ENCODE results near the gene ISLR2.
A peak's percentile ranks its signal among the peaks of the same experiment; 100 is the strongest.
"Not testable (repeated sequence)": the region's sequence is repeated elsewhere in the genome, so short reads cannot be mapped to it uniquely, and the experiment has no call there.

ISLR2 gene

GRCh38 chr15:74130155-74130848 lies at the start of gene ISLR2:
TSS of gene ISLR2 (plus strand) at chr15:74130586. CDS start at chr15:74132755, 2,169 bp downstream.
- DNase-seq, result no peak

GRCh38 chr15:74082450-74082849 lies 47.9 kb upstream of the ISLR2 start, which contains the start of gene GOLGA6A:
TSS of gene GOLGA6A (minus strand) at chr15:74082550. CDS start at chr15:74082509, 41 bp downstream.
- DNase-seq, result not testable (repeated sequence)

- DNase-seq, result not testable (repeated sequence)
Observed at GRCh38 chr15:74094567-74094966, 35.8 kb upstream of the ISLR2 start.

- not testable (repeated sequence) for DNase-seq
Observed at GRCh38 chr15:74095610-74096009, 34.8 kb upstream of the ISLR2 start.

- DNase-seq, result not testable (repeated sequence)
Observed at GRCh38 chr15:74096753-74097474, 33.5 kb upstream of the ISLR2 start.

GRCh38 chr15:74099963-74100733 lies 30.2 kb upstream of the ISLR2 start:
- peak; percentile 67 for DNase-seq

- no peak for DNase-seq
Observed at GRCh38 chr15:74108111-74108510, 22.3 kb upstream of the ISLR2 start.

GRCh38 chr15:74108611-74109010 lies 21.8 kb upstream of the ISLR2 start:
- not testable (repeated sequence) for DNase-seq

- no peak for DNase-seq
Observed at GRCh38 chr15:74109713-74110112, 20.7 kb upstream of the ISLR2 start.

- DNase-seq, result no peak
Observed at GRCh38 chr15:74120426-74120825, 10.0 kb upstream of the ISLR2 start.

- no peak for DNase-seq
Observed at GRCh38 chr15:74121039-74121438, 9.3 kb upstream of the ISLR2 start.

- DNase-seq, result no peak
Observed at GRCh38 chr15:74121858-74122257, 8.5 kb upstream of the ISLR2 start.

GRCh38 chr15:74122403-74123130 lies 7.8 kb upstream of the ISLR2 start:
- DNase-seq, result no peak

GRCh38 chr15:74123131-74123429 lies 7.3 kb upstream of the ISLR2 start:
- DNase-seq, result no peak

- no peak for DNase-seq
Observed at GRCh38 chr15:74123658-74124057, 6.7 kb upstream of the ISLR2 start.

- DNase-seq, result no peak
Observed at GRCh38 chr15:74124196-74124595, 6.2 kb upstream of the ISLR2 start.

- DNase-seq, result no peak
Observed at GRCh38 chr15:74124759-74125158, 5.6 kb upstream of the ISLR2 start.

- DNase-seq, result peak; percentile 79
Observed at GRCh38 chr15:74127255-74127953, 3.0 kb upstream of the ISLR2 start.

- DNase-seq, result no peak
Observed at GRCh38 chr15:74127954-74128784, 2.2 kb upstream of the ISLR2 start.

- no peak for DNase-seq
Observed at GRCh38 chr15:74128785-74129585, 1.4 kb upstream of the ISLR2 start.
